GM12891 (cell line): Measurements from ENCODE around the gene NACAD.

Experiments
- DNase-seq: peaks from one replicate; pipeline ENCODE4 v3.0.0; 2011; ENCODE audit warnings: low spot score; ENCODE audit not compliant: insufficient read length
- FAIRE-seq: peaks from 2 replicates; lab custom pipeline; 2011; peaks lifted over from hg19 to GRCh38; lab: Jason Lieb, UNC
- PAX5 ChIP-seq: IDR thresholded peaks from 2 replicates; pipeline ENCODE4 v1.6.1; 2011; ENCODE audit warnings: low read length, moderate library complexity, mild to moderate bottlenecking; ENCODE audit not compliant: insufficient read depth, severe bottlenecking
- POLR2A ChIP-seq: IDR thresholded peaks from 2 replicates; pipeline ENCODE4 v1.6.1; 2011; ENCODE audit warnings: low read depth, low read length, control low read depth
- POLR2AphosphoS5 ChIP-seq: IDR thresholded peaks from 2 replicates; pipeline ENCODE4 v1.6.1; 2011; ENCODE audit warnings: low read depth, low read length, control low read depth
- POU2F2 ChIP-seq: IDR thresholded peaks from 2 replicates; pipeline ENCODE4 v1.6.1; 2011; ENCODE audit warnings: low read depth, mild to moderate bottlenecking, control low read depth, low read length, moderate library complexity
- SPI1 ChIP-seq: IDR thresholded peaks from 2 replicates; pipeline ENCODE4 v1.6.1; 2011; ENCODE audit warnings: low read depth, low read length, control low read depth
- TAF1 ChIP-seq: IDR thresholded peaks from 2 replicates; pipeline ENCODE4 v1.6.1; 2011; ENCODE audit warnings: low read depth, low read length, control low read depth

NACAD gene

GRCh38 chr7:45061806-45062425, 26.9 kb downstream of the NACAD start:
- TF ChIP-seq POLR2A (no peak), SPI1 (peak; percentile 48)
- DNase-seq = no peak
- FAIRE-seq = no peak

DNA sequence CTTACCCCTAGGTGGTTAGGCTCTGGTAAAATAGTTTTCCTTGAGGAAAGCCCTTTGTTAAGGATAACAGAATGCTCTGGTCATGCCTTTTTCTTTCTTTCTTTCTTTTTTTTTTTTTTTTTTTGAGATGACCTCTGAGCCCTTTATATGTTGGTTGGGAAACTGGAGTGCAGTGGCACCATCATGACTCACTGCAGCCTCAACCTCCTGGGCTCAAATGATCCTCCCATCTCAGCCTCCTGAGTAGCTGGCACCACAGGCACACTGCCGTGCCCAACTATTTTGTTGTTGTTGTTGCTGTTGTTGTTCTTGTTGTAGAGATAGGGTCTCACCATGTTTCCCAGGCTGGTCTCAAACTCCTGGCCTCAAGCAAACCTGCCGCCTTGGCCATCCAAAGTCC, 27.4 kb downstream of the NACAD start:
- no peak for FAIRE-seq
- TF ChIP-seq PAX5 = no peak
- TF ChIP-seq SPI1 = no peak
- TF ChIP-seq POU2F2 = no peak
- TF ChIP-seq POLR2AphosphoS5 = no peak
- no peak for DNase-seq

DNA sequence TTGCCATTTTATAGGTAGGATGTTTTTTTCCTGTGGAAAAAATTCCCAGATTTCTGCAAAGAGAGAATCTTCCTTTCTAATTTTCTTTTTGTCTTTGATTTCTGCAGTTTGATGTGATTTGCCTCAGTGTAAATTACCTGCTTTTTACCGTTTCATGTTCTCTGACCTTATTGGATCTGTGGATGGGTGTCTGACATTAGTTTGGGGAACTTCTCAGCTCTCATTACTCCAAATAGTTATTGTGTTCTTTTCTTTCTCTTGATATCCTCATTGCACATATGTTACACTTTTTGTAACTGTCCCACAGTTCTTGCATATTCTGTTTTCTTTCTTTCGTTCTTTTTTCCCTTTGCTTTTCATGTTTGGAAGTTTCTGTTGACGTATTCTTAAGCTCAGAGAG, 28.5 kb downstream of the NACAD start:
- FAIRE-seq (no peak), DNase-seq (no peak)
- no peak for TF ChIP-seq POLR2AphosphoS5
- TF ChIP-seq TAF1 = no peak
- no peak for TF ChIP-seq PAX5
- no peak for TF ChIP-seq SPI1
- TF ChIP-seq POU2F2 = no peak
- no peak for TF ChIP-seq POLR2A

- FAIRE-seq (no peak), DNase-seq (no peak)
- TF ChIP-seq TAF1 = no peak
- TF ChIP-seq SPI1 = no peak
- no peak for TF ChIP-seq POU2F2
- no peak for TF ChIP-seq POLR2A
- no peak for TF ChIP-seq POLR2AphosphoS5
- TF ChIP-seq PAX5 = no peak
Observed at GRCh38 chr7:45057878-45058277, 30.9 kb downstream of the NACAD start.

DNA sequence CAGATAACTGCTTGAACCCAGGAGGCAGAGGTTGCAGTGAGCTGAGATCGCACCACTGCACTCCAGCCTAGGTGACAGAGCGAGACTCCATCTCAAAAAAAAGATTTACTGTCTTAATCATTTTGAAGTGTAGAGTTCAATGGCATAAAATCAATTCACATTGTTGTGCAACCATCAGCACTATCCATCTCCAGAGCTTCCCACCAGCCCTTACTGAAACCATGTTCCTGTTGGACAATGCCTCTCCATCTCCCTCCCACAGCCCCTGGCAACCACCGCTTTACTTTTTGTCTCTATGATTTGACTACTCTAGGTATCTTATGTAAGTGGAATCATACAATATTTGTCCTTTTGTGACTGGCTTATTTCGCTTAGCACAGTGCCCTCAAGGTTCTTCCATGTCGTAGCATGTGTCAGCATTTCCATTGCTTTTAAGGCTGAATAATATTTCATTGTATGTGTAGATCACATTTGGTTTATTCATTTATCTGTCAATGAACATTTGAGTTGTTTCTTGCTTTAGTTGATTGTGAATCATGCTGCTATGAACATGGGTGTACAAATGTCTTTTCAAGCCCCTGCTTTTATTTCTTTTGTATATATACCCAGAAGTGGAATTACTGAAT, 33.1 kb downstream of the NACAD start:
- FAIRE-seq (no peak), DNase-seq (no peak)
- no peak for TF ChIP-seq POLR2AphosphoS5
- TF ChIP-seq PAX5 = no peak
- TF ChIP-seq POLR2A = no peak
- no peak for TF ChIP-seq POU2F2
- TF ChIP-seq SPI1 = no peak
- TF ChIP-seq TAF1 = no peak

- DNase-seq (no peak), FAIRE-seq (no peak)
- no peak for TF ChIP-seq PAX5
- no peak for TF ChIP-seq POLR2A
- no peak for TF ChIP-seq POU2F2
- TF ChIP-seq TAF1 = no peak
- no peak for TF ChIP-seq POLR2AphosphoS5
- no peak for TF ChIP-seq SPI1
Observed at GRCh38 chr7:45055016-45055415, 33.8 kb downstream of the NACAD start.

DNA sequence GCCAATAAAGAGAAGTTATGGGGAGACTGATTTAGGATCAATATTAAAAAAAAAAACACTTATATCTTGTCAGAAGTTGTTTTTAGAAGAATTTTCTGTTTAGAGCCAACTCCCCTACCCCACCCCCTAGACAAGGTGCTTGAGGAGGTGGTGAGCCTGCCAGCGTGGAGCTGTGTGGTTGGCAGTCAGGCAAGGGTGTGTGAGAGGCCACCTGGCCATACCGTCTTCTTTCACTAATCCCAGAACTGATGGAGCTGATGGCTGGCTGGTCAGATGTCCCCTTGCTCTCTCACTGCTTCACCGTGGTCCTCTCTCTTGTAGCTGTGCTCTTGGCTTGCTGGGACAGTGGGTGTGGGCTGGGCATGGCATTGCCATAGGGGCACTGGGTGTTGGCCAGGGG, 34.3 kb downstream of the NACAD start:
- DNase-seq (no peak), FAIRE-seq (no peak)
- TF ChIP-seq POLR2A (no peak), SPI1 (no peak), TAF1 (no peak), POLR2AphosphoS5 (no peak), POU2F2 (no peak), PAX5 (no peak)

GRCh38 chr7:45053941-45054340, 34.8 kb downstream of the NACAD start:
- FAIRE-seq = no peak
- no peak for DNase-seq
- TF ChIP-seq POLR2A = no peak
- no peak for TF ChIP-seq TAF1

- FAIRE-seq = no peak
- TF ChIP-seq PAX5 (no peak), POU2F2 (no peak), TAF1 (no peak), SPI1 (no peak), POLR2AphosphoS5 (no peak), POLR2A (no peak)
Observed at GRCh38 chr7:45053401-45053800, 35.4 kb downstream of the NACAD start.

DNA sequence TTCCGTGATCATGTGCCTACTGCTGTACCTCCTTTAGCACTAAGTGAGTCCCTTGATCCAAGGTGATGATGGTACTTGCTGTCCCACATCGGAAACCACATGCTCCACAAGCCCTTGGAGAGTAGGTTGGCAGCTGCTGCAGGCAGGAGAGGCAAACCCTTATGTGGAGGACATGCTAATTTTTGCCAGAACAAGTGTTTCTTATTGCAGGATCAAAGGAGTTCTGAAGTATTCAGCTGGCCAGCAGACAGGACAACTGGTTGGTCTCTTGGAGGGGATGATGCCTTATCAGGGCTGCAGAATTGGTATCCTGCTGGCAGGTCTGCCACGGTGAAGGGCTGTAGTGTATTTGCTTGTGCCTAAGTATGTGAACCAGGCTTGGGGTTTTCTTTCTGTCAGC, 36.8 kb downstream of the NACAD start:
- DNase-seq = no peak

More at GRCh38 chr7:45053401-45053800, 35.4 kb downstream of the NACAD start:
- DNase-seq = no peak

More for the DNA sequence above, 36.8 kb downstream of the NACAD start:
- TF ChIP-seq TAF1 = no peak
- TF ChIP-seq POLR2AphosphoS5 = no peak
- TF ChIP-seq POLR2A = no peak
- TF ChIP-seq SPI1 = no peak
- TF ChIP-seq POU2F2 = no peak
- no peak for FAIRE-seq
